ENCODE data around the gene BORCS5. TPM values are rescaled to one million over a fixed set of nuclear protein-coding genes. Genes with fewer than 3 reads are reported as not detected.
A peak's percentile ranks its signal among the peaks of the same experiment; 100 is the strongest.

The BORCS5 gene
- total RNA-seq, 4 donors from 2014 or later = 10.3 to 23.7 (median 19.6) TPM

GRCh38 chr12:12450043-12450471, 93.2 kb downstream of the BORCS5 start:
- no peak overlapping the region for H3K27ac ChIP-seq
- no peak for DNase-seq
- intact Hi-C loops (cut with DNase I) = no loop called here

DNA sequence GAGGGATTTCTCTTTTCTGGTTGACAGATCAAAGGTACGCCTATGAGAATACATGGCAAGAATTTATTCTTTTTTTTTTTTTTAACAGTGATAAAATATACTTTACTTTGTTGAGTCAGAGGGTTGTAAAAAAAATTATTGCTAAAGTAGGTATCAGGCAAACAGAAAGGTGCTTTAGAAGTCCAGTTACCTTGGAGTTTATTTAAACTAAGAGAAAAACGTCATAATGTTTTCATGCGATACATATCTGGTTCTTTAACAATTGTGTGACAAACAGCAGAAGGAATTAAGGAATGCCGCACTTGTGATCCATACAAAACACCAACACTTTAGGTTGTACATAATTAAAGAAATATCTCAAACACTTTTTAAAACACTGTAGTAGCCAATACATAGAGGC, 94.2 kb downstream of the BORCS5 start:
- peaks cover 15 to 16% of the 10 kb centered on the region in 2 donors for H3K4me1 ChIP-seq
- peak overlapping the region in 1 of 3 donors; percentile 49 for H3K27ac ChIP-seq
- no peak for TF ChIP-seq POLR2A (IDR thresholded peaks at IDR 0.05)
- TF ChIP-seq, protein P1, sequence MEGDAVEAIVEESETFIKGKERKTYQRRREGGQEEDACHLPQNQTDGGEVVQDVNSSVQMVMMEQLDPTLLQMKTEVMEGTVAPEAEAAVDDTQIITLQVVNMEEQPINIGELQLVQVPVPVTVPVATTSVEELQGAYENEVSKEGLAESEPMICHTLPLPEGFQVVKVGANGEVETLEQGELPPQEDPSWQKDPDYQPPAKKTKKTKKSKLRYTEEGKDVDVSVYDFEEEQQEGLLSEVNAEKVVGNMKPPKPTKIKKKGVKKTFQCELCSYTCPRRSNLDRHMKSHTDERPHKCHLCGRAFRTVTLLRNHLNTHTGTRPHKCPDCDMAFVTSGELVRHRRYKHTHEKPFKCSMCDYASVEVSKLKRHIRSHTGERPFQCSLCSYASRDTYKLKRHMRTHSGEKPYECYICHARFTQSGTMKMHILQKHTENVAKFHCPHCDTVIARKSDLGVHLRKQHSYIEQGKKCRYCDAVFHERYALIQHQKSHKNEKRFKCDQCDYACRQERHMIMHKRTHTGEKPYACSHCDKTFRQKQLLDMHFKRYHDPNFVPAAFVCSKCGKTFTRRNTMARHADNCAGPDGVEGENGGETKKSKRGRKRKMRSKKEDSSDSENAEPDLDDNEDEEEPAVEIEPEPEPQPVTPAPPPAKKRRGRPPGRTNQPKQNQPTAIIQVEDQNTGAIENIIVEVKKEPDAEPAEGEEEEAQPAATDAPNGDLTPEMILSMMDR (IDR thresholded peaks at IDR 0.05) = no peak
- no peak overlapping the region for H3K4me3 ChIP-seq (replicated peaks in 1 of 3)
- 56 to 73% methylated on average over 4 of the region's 4 CpGs for WGBS, 2 donors
- no peak for DNase-seq
- H3K27me3 ChIP-seq = no peaks in the 10 kb centered on the region
- intact Hi-C loops (cut with DNase I) = no loop called here
- no peaks in the 10 kb centered on the region for H3K36me3 ChIP-seq
- H3K9me3 ChIP-seq = no peaks in the 10 kb centered on the region

More at GRCh38 chr12:12450043-12450471, 93.2 kb downstream of the BORCS5 start:
- Histone ChIP-seq H3K36me3 (no peaks in the 10 kb centered on the region), H3K9me3 (no peaks in the 10 kb centered on the region), H3K4me1 (peaks cover 15 to 16% of the 10 kb centered on the region in 2 donors), H3K27me3 (no peaks in the 10 kb centered on the region), H3K4me3 (replicated peaks in 1 of 3) (no peak overlapping the region)
- WGBS, 2 donors = 89 to 94% methylated on average over 2 of the region's 2 CpGs
- TF ChIP-seq POLR2A (IDR thresholded peaks at IDR 0.05) = no peak
- TF ChIP-seq, protein P1 (IDR thresholded peaks at IDR 0.05) = no peak

DNA sequence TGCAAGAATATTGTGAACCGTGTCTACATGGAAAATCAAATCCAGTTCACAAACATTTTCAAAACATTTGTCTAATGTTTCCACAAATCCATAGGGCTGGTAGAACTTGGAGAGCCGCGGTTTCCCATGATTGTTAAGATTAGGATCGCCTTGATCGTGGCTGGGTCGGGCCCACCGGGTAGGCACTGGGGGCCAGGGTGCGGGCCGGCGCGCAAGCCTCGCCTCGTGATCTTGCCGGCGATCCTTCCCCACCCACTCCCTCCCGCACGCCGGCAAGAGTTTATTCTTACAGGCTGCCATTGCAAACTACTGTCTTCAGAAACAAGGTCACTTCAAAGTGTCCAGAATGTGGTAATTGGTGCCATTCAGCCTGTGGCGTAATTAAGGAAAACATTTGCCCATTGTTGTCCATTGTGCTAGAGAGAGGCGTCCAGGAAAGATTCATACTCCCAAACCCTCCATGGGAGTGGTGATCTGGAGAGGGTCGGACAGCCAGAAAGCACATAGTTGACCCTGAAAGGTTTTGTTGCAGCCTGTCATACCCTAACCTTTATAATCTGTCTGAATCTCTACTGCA, 95.5 kb downstream of the BORCS5 start:
- Histone ChIP-seq H3K4me3 (replicated peaks in 1 of 3) (no peak overlapping the region), H3K27ac (no peak overlapping the region), H3K9me3 (no peaks in the 10 kb centered on the region), H3K27me3 (no peaks in the 10 kb centered on the region), H3K36me3 (no peaks in the 10 kb centered on the region), H3K4me1 (peaks cover 5 to 7% of the 10 kb centered on the region in 2 donors)
- 97 to 98% methylated on average over 21 of the region's 21 CpGs for WGBS, 2 donors
- intact Hi-C loops (cut with DNase I) = no loop called here
- DNase-seq = no peak
- no peak for TF ChIP-seq POLR2A (IDR thresholded peaks at IDR 0.05)
- TF ChIP-seq, protein P1 (IDR thresholded peaks at IDR 0.05) = no peak

DNA sequence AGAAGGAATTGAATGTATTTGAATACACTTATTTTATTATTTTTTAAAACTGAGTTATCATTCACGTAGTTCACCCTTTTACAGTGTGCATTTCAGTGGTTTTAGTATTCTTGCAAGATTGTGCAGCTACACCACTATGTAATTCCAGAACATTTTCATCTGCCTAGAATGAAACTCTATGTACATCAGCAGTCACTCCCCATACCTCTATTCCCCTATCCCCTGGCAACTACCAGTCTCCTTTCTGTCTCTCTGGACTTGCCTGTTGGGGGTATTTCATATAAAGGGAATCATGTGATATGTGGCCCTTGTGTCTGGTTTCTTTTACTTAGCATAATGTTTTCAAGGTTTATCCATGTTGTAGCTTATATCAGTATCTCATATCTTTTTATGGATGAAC, 96.8 kb downstream of the BORCS5 start:
- WGBS, 2 donors = 96 to 98% methylated on average over 1 of the region's 1 CpG
- H3K27me3 ChIP-seq = no peaks in the 10 kb centered on the region
- no peak for DNase-seq
- no peak overlapping the region for H3K27ac ChIP-seq
- intact Hi-C loops (cut with DNase I) = no loop called here
- no peak for TF ChIP-seq POLR2A (IDR thresholded peaks at IDR 0.05)
- no peaks in the 10 kb centered on the region for H3K9me3 ChIP-seq
- H3K36me3 ChIP-seq = no peaks in the 10 kb centered on the region
- H3K4me1 ChIP-seq = peaks cover 5 to 7% of the 10 kb centered on the region in 2 donors
- H3K4me3 ChIP-seq (replicated peaks in 1 of 3) = no peak overlapping the region

DNA sequence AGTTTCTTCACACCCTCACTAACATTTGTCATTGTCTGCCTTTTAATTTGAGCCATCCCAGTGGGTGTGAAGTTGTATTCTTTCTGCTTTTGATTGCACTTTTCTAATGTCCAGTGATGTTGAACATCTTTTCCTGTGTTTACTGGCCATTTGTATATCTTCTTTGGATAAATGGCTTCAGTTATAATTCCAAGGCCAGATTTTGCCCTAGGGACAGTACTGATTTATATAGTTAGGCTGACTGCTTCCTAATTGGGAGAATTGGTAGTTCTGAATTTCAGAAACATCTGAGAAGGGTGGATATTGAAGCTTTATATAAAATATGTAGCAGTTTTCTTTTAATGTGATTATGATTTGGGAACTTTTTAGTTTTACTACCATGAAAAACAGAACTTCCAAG, 97.4 kb downstream of the BORCS5 start:
- intact Hi-C loops (cut with DNase I) = no loop called here
- Histone ChIP-seq H3K27me3 (no peaks in the 10 kb centered on the region), H3K36me3 (no peaks in the 10 kb centered on the region), H3K27ac (no peak overlapping the region), H3K9me3 (no peaks in the 10 kb centered on the region), H3K4me1 (peaks cover 5 to 7% of the 10 kb centered on the region in 2 donors), H3K4me3 (replicated peaks in 1 of 3) (no peak overlapping the region)
- TF ChIP-seq, protein P1 (IDR thresholded peaks at IDR 0.05) = no peak
- TF ChIP-seq POLR2A (IDR thresholded peaks at IDR 0.05) = no peak
- no peak for DNase-seq

Measured in thyroid gland (tissue), 4 donors.